Activated gamma-delta T cell (primary cell): ENCODE data around the gene PTGFR.

ENCODE experiments used
- DNase-seq: peaks from one replicate; lab custom pipeline; 2025; lab: John Stamatoyannopoulos, UW
- total RNA-seq, 2 donors: gene quantifications; one replicate each; lab custom pipeline; 2026; lab: John Stamatoyannopoulos, UW

PTGFR gene, protein sequence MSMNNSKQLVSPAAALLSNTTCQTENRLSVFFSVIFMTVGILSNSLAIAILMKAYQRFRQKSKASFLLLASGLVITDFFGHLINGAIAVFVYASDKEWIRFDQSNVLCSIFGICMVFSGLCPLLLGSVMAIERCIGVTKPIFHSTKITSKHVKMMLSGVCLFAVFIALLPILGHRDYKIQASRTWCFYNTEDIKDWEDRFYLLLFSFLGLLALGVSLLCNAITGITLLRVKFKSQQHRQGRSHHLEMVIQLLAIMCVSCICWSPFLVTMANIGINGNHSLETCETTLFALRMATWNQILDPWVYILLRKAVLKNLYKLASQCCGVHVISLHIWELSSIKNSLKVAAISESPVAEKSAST
- 0 reads per million in 2 donors for total RNA-seq

DNA sequence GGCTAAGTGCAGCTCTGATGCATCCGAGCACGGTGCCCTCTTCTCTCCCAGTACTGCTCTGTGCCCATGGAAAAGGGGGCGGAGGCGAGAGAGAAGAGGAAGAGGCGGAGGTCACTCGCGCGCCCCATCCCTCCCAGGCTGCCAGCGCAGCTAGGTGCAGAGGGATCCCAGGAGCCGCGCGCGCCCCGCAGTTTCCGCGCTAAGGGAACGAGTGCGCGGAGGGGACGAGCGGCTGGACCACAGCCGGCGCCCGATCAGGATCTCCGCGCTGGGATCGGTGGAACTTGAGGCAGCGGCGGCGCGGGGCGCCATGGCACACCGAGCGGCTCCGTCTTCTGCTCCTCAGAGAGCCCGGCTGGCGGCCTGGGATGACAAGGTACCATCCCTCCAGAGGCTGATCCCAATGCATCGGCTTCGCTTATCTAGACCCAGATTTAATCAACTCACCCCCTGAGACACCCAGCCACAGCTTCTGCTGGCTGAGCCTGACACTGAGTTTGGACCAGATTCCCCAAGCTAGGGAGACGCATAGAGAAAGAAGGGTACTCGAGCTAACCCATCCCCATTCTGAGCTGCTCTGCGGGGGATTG lies at the start of gene PTGFR:
TSS of gene PTGFR (plus strand) at position 114 of the 590 bp plus-strand sequence. CDS start 1,770 bp downstream, outside the sequence.
- DNase-seq = no peak

DNA sequence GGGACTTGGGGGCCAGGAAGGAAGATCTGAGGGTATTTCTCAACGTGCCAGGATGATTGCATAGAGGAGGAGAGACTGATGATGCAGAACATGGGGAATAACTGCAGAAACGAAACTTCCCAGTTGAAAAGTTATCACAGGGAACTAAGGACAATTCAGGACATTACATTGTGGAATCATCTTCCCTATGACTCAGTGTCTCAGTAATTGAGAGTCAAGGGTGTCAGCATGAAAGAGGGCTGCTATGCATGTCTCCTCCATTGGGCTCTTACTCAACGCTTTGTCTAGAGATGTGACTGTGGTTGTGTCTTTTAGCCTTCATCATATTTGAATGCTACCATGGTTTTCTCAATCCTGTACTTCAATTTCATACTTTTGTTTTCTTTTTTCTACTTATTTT lies 48.9 kb upstream of the PTGFR start:
- no peak for DNase-seq

DNA sequence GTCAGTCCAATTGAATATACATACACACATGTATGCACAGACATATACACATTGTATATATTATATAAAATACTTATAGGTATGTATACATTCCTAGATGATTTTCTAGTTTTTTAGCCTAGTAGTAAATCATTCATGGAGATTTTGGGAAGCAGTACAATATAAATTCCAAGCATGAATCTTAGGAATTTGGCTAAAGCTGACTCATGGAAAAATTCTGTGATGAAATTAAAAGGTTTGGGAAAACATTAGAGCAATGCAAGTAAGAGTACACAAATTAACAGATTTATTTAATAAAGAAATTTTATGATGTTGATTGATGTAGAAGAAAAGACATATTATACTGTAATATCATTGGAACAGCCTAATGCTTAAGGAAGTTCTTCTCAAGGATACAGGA lies 43.7 kb upstream of the PTGFR start:
- no peak for DNase-seq

DNA sequence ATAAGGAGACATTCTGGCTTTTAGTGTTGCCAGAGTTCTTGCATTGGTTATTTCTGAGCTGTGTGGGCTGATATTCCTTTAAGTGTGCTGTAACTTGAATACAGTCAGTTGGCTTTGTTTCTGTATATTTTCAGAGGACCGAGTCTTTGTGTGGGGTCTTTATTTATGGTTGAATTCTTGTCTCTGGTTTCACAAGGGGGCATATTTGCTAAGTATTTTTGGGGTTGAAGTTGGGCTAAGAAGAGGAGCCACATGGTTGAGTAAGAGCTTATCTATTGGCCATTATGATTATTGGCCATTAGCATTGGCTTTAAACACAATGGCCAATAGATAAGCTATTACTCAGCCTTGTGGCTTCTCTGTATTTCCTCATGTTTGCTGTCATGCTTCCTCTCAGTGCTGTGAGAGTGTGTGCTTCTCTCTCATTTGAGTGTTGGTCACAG lies 26.3 kb upstream of the PTGFR start:
- DNase-seq = no peak

DNA sequence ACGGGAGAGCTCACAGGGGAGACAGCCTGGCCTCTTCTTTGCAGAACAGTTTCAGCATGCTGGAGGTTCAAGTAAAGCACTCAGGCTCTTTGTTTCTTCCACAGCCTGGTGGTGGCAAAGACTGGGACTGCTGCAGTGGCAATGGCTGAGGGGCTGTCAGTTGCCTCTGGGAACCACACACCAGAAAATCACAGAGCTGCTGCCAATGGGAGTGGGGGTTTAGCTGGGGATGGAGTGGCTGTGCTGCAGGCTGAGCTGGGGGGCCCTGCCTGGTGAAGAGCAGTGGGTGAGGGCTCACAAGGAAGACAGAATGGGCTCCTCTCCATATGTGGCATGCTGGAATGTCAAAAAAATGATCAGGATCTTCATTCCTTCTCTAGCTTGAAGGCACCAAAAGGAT lies 25.6 kb upstream of the PTGFR start:
- no peak for DNase-seq

DNA sequence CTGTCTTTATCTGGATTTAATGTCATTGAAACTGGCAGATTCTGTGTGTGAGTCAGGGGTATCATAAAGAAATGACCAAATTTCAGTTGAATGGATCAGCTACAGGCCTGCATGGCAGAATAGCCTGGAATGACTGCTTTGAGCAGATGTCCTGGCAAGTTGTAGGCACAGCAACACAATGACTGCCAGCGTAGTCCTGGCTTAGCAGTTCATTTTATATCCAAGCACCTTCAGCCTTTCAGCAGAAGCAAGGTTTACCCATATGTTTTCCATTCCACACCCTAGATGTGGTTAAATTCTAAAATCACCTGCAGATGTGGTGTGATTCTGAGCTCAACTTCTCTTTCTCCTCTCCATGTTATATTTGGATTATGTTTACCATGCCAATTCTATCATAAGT lies 22.3 kb upstream of the PTGFR start:
- no peak for DNase-seq

DNA sequence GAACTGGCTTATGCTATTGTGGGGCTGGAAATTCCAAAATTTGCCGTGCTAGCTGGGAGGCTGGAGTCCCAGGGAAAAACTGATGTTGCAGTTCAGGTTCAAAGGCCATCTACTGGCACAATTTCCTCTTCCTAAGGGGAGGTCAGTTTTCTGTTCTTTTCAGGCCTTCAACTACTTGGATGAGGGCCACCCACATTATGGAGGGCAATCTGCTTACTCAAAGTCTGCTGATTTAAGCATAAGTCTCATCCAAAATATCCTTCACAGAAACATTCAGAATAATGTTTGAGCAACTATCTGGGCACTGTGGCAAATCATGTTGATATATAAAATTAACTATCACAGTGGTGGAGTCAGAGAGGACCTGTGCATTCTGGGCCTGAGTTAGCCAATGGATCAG lies 21.2 kb upstream of the PTGFR start:
- no peak for DNase-seq

DNA sequence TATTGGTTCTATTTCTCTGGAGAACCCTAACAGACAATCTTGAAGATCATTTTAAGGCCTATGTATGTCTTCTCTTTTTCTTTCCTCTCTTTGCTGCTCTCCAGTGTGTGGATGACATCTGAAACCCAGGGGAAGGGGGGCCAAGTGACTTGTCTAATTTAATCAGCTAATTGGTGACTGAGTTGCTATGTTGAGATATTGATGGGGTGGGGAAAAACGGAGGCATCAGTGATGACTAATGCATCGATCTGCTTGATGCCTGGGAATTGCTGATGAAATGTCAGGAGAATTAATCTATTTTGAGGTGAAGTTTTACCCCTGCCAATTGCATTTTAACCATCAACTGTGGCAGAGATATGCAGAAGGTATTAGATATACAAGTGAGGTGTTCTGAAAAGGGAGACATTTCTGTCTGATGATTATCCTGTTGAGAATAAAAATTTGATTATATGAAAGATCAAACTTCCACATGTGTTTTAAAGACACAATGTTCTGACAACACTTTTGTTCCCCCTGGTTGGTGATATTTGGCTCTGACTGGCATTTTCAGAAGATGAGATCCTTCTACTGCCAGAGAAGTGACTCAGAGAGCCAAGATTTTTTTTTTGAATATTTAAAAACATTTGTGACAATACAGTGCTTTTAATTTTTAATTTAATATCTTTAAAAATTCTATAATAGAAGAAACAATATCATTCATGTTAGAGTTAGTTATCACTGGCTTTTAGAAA lies 18.7 kb upstream of the PTGFR start:
- no peak for DNase-seq

DNA sequence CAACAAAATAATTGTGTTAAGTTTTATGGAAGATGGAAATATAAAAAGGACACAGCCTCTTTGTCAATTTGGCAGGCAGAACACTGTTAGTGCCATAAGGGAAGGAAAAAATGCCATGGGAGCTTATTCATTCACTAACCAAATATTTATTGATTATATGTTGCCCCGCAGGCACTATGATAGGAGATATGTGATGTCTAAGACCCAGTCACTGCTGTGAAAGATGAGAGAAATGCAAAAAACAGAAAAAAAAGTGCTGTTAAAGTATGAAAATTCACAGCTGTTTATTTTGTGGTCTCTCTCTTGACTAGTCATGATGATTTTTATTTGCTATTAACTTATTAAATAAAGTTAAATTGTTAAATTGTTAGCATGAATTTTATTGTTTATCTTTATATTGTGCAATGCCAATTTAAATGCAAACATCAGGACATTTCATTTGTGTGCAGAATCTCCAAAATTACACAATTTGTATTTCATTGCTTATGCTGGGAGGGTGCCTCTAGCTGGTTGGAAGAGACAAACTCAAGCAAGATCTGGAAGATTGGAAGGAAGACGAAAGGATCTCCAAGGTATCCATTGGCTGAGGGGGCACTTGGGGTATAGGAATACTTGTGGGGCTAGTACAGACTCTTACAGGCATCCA lies 17.8 kb upstream of the PTGFR start:
- DNase-seq = no peak

DNA sequence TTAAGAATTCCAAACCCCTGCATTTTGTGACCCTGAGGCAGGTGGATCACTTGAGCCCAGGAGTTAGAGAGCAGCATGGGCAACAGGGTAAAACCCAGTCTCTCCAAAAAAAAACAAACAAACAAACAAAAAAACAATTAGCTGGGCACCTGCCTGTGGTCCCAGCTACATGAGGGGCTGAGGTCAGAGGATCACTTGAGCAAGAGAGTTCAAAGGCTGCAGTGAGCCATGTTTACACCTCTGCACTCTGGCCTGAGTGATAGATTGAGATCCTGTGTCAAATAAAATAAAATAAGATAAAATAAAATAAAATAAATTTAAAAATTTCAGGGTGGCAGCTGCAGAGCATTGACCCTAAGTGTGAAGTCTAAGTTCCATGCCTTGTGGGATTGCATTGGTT lies 16.7 kb upstream of the PTGFR start:
- DNase-seq = no peak

DNA sequence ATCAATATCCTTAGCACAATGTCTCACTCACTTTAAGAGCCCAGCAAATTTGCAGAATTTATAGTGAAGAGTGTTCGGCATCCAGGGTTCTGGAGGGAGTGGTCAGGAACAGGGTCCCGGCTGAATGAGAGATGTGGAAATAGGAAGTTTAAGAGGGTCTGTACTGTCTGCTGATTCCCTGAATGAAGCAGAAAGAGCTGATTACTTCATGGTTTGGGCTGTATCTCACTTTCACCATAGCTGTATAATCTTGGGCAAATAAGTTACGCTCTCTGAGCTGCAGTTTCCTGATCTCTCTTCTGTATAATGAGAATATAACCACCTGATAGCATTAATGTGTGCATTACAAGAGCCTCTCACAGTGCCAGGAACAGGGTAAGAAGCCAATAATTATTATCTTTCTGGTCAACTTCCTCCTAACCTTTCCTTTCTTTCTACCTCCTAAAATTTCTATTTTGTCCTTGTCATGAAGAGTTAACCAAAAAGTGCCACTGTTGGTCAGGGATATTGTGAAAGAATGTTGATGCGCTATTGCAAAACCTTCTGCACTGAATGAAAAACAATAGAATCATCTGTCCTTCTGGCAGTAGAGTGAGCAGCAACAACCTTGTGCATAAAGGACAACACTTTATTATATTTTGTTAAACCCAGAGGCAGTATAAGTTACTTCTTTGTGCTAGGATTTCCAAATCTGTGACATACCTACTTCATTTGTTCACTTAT lies 14.7 kb upstream of the PTGFR start:
- DNase-seq = no peak

DNA sequence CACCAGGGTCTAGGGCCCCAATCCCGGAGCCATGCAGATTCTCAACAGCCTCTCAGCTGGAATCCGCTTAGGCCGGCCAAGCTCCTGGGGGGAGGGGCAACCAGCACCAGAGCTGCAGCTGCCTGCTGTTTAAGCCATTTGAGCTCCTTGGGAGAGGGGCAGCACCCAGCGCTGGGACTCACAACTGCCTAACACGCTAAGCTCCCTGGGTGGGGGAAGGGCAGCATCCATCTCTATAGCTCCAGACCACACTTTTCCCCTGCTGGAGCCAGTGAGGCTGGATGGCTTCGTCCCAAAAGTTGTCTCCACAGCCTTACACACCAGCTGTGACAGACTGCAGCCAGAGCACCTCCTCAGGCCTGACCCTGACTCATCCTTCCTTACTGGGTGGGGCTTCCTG lies 6.9 kb upstream of the PTGFR start:
- no peak for DNase-seq

DNA sequence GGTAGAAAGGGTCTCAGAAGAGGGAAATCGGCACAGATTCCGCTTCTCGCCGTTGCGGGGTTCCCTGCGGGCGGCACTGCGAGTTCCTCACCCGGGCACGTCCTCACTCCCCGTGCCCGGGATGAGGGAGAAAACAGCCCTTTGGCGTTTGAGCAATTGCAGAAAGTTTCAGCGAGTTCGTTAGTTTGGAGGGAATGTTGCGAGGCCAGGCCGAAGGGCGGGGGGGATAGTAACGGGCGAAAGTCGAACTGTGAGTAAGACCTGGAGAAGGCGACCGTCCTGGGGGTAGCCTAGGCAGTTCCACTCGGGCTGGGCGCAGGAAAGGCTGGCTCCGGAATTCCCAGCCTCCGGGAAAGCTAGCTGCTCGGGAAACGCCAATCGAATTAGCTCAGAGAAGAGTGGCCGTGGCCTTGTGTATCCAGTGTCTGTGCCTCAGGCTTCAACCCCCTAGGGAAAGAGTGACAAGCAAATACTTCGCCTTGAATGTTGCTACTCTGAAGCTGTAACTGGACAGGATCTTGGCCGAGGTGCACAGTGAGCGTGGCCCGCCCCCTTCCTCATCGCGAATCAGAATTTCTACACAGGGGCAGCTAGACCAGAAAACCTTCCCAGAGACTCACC lies 787 bp downstream of the PTGFR start:
- DNase-seq = no peak

DNA sequence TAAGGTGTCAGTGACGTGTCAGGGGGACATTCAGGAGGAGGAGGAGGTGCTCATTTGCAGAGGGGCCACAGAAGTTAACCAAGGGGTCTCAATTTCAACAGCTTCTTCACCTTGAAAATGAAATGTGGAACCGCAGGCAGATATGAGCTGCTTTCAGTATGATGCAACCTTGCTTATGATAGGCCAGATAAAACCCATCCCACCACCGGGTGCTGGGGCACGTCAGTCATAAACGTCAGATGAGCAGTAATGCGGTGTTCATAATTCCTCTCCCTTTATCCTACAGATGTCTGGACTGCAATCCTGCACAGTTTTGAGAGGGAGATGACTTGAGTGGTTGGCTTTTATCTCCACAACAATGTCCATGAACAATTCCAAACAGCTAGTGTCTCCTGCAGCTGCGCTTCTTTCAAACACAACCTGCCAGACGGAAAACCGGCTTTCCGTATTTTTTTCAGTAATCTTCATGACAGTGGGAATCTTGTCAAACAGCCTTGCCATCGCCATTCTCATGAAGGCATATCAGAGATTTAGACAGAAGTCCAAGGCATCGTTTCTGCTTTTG lies 1.7 kb downstream of the PTGFR start:
- no peak for DNase-seq

DNA sequence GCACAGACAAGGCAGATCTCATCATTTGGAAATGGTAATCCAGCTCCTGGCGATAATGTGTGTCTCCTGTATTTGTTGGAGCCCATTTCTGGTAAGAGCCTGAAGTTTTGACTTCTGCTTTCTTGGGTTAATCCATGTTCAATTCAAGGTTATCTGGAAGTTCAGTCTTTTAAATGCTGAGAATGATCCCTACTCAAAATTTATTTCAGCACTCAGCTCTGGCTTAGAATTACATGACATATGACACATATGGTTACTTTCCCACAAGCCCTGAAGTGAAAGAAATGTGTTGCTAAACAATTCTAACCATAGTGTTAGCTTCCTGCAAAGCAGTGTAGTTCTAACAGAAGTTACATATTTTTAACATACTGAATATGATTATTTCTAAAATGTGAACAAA lies 2.7 kb downstream of the PTGFR start:
- DNase-seq = no peak

DNA sequence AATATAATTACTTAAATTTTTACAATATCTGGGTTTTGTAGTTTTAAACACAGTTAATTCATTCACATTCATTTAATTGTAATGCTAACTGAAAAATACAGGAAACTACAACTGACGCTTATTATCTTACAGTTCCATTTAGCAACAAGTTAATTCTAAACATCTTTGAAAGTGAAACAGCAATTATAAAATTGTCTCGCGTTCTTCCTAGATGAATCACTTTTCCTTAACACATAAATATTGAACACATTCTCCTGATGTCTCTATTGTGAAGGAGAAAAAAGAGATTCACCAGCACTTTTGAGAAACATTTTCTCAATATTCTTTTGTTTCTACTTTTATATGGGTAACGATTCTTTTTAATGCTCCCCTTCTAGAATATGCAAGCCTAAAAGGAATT lies 6.4 kb downstream of the PTGFR start:
- no peak for DNase-seq

DNA sequence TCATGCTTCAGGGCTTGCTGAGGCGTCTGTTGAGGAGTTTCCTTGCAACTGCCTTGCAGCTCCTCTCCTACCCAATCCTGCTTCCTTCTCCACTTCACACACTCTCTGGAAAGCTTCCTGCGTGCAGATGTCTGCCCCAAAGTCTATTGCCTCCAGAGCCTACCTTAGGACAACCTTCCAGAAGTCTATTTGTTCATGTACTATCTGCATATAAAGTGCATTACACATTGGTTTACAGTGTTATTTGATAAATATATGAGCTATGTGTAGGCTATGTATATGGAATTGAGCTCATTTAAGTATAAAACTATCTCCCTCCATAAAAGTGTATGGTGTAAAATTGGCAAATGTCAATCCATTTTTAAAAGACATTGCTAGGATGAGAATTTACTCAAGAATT lies 9.8 kb downstream of the PTGFR start:
- no peak for DNase-seq

DNA sequence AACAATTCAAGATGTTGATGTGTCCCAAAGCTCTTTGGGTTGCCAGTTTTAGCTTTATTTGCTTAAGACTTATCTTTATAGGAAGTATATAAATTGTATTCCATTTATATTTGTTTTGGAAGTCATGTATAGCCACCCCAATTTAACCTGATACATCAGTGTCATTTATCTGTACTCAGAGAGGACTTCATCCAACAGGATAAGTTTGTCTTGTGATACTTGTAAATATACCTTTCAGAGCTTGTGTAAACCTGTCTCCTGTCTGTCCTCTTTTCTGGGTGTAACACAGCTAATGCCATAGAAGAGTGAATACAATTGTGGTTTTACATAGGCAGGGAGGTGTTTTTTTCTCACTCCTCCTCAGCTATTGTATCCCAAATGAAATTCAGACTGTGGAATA lies 10.4 kb downstream of the PTGFR start:
- DNase-seq = no peak

DNA sequence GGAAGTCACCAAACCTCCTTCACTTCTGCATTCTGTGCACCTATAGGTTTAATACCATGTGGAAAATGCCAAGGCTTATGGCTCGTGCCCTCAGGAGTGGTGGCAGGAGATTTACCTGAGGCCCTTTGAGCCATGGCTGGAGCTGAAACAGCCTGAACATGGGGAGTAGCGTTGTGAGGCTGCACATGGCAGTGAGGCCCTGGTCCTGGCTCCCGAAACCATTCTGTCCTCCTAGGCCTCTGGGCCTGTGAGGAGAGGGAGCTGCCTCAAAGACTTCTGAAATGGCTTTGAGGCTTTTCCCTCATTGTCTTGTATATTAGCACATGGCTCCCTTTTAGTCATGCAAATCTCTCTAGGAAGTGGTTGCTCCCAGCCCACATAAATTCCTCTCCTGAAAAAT lies 20.6 kb downstream of the PTGFR start:
- no peak for DNase-seq

DNA sequence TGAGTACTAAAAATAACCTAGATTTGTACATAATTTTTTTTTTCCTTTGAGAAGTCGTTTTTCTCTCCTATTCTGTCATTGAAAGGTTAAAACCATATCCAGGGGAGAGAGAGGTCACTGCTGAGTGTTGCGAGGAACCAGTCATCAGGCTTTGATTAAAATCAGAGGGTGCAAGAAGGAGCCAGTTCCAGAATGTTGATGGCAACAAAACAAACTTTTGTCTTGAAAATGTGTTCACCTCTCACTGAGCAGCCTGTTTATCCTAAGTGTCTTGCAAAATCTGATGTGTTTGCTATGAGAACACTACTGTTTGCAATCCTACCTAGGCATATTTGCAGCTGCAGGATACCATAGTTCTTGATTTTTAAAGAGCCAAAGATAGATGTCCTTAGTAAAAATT lies 25.9 kb downstream of the PTGFR start:
- no peak for DNase-seq

DNA sequence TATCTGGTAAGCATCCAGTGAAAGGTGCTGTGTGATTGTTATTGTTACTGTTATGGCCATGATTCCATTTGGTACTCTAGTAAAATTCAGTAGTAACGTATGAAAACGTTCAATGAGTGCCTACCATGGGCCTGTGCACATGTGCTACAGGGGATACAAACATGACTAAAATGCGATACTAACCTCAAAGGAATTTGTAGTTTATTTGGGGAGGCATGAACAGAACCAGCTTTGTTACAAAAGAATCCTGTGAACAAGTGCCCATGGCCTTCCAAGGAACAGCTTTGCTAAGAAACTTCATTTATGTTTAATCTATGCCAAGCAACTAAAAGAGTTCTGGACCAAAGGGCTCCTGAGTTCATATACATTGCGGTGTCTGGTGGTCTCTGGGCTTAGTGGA lies 28.7 kb downstream of the PTGFR start:
- no peak for DNase-seq
